AG04450 (cell line): ENCODE data around the gene DACT3. TPM values are rescaled to one million over a fixed set of nuclear protein-coding genes. Genes with fewer than 3 reads are reported as not detected.

ENCODE experiments used
- CTCF ChIA-PET: fragments of 300-600, 350-600 bp; formaldehyde crosslinking; extraction: SDS; loops from one replicate; lab custom pipeline; 2022; ENCODE audit warnings: antibody characterized with exemption, inconsistent platforms; lab: Charles Lee
- POLR2A ChIA-PET: fragments of 350-600 bp; formaldehyde crosslinking; extraction: SDS; loops from one replicate; lab custom pipeline; 2021; ENCODE audit warnings: antibody characterized with exemption, inconsistent platforms; lab: Yijun Ruan, JAX
- DNase-seq: peaks from one replicate; pipeline ENCODE4 v3.0.0-alpha.2; 2011; ENCODE audit warnings: low read depth, low spot score
- H3K27ac ChIP-seq: one replicate; pipeline ENCODE4 v1.5.1; 2012; ENCODE audit warnings: low read depth, low read length, control low read depth
- H3K27me3 ChIP-seq: one replicate; pipeline ENCODE4 v1.6.0; 2012; ENCODE audit warnings: low read length; ENCODE audit not compliant: control insufficient read depth, insufficient read depth
- H3K4me3 ChIP-seq: 2 replicates; pipeline ENCODE4 v1.5.1; 2011; ENCODE audit warnings: mild to moderate bottlenecking, low read depth, low read length, control low read depth
- H3K9me3 ChIP-seq: 2 replicates; pipeline ENCODE4 v1.5.1; 2012; ENCODE audit warnings: low read length; ENCODE audit not compliant: control insufficient read depth, insufficient read depth
- CTCF ChIP-seq: IDR thresholded peaks from 2 replicates; pipeline ENCODE4 v1.5.1; 2011; ENCODE audit warnings: low read depth, low read length, control low read depth, inconsistent platforms
- polyA plus RNA-seq: library from polyadenylated mRNA; depleted of rRNA; stranded (reverse); fragments of >200 nt; gene quantifications from 2 replicates; pipeline ENCODE4 v1.2.3, GENCODE V29; 2011

The DACT3 gene
- polyA plus RNA-seq, 1 experiment = 6.1 TPM

GRCh38 chr19:46693760-46694159 lies 32.8 kb upstream of the DACT3 start:
- Histone ChIP-seq H3K4me3 (no peak overlapping the region), H3K27me3 (no peaks in the 10 kb centered on the region), H3K27ac (no peak overlapping the region), H3K9me3 (no peaks in the 10 kb centered on the region; the same call in 1 of the 2 replicates)
- CTCF ChIA-PET = interaction anchor here (6.9 kb wide), 1 partner anchor 11 kb away, joined by 47 read pairs; no protein-coding TSS in a partner anchor
- DNase-seq = no peak
- POLR2A ChIA-PET = no interaction called here
- TF ChIP-seq CTCF = no peak

GRCh38 chr19:46692918-46693722 lies 32.1 kb upstream of the DACT3 start:
- no peak overlapping the region for H3K4me3 ChIP-seq
- no peak for TF ChIP-seq CTCF
- CTCF ChIA-PET = interaction anchor here (6.9 kb wide), 1 partner anchor 11 kb away, joined by 47 read pairs; no protein-coding TSS in a partner anchor
- DNase-seq = no peak
- POLR2A ChIA-PET = no interaction called here
- no peak overlapping the region for H3K27ac ChIP-seq
- H3K27me3 ChIP-seq = no peaks in the 10 kb centered on the region
- H3K9me3 ChIP-seq = no peaks in the 10 kb centered on the region; the same call in 1 of the 2 replicates

- Histone ChIP-seq H3K4me3 (no peak overlapping the region), H3K27me3 (no peaks in the 10 kb centered on the region), H3K27ac (no peak overlapping the region), H3K9me3 (no peaks in the 10 kb centered on the region)
- CTCF ChIA-PET = interaction anchor here (6.9 kb wide), 1 partner anchor 13 kb away, joined by 47 read pairs; no protein-coding TSS in a partner anchor
- no peak for TF ChIP-seq CTCF
- POLR2A ChIA-PET = no interaction called here
- no peak for DNase-seq
These were observed 31.0 kb upstream of the DACT3 start for GRCh38 chr19:46691948-46692347.

GRCh38 chr19:46691104-46691503 lies 30.1 kb upstream of the DACT3 start:
- CTCF ChIA-PET = interaction anchor here (0.6 to 6.9 kb wide), 2 partner anchors 13 to 147 kb away, joined by 3 to 47 read pairs; no protein-coding TSS in a partner anchor

More at GRCh38 chr19:46691104-46691503, 30.1 kb upstream of the DACT3 start:
- POLR2A ChIA-PET = no interaction called here
- no peaks in the 10 kb centered on the region for H3K9me3 ChIP-seq
- no peak for TF ChIP-seq CTCF
- H3K4me3 ChIP-seq = no peak overlapping the region
- no peak overlapping the region for H3K27ac ChIP-seq
- H3K27me3 ChIP-seq = no peaks in the 10 kb centered on the region
- no peak for DNase-seq
